Prostate gland (tissue), 2 donors: ENCODE measurements around the gene KCNJ6. TPM values are rescaled to one million over a fixed set of nuclear protein-coding genes. Genes with fewer than 3 reads are reported as not detected.

Experiments
- DNase-seq: peaks from one replicate; pipeline ENCODE4 v3.0.0-alpha.2; 2019; ENCODE audit warnings: low spot score
- H3K27ac ChIP-seq, 2 donors: fragments of 200-600 bp; sonication (generic); 2 replicates each; pipeline ENCODE4 v1.5.1; 2017 to 2019
- H3K27me3 ChIP-seq: fragments of 200-600 bp; sonication (generic); replicated peaks from 2 replicates; pipeline ENCODE4 v1.5.1; 2019; ENCODE audit not compliant: insufficient read depth
- H3K36me3 ChIP-seq, 2 donors: fragments of 200-600 bp; sonication (generic); 1 replicate in 1 of 2; 2 replicates in 1 of 2; pipeline versions ENCODE4 v1.5.1 to v1.8.1; 2017 to 2019
- H3K4me1 ChIP-seq: fragments of 200-600 bp; sonication (generic); replicated peaks from 2 replicates; pipeline ENCODE4 v1.5.1; 2019
- H3K4me3 ChIP-seq, 2 donors: fragments of 200-600 bp; sonication (generic); 2 replicates each; pipeline ENCODE4 v1.5.1; 2017 to 2019
- H3K9me3 ChIP-seq: fragments of 200-600 bp; sonication (generic); 2 replicates; pipeline ENCODE4 v1.5.1; 2017
- CTCF ChIP-seq, 4 experiments: fragments of 200-600 bp in 2 of 4; fragments of 450-650 bp in 2 of 4; sonication (generic) in 2 of 4; IDR thresholded peaks; 1 replicate in 3 of 4; 2 replicates in 1 of 4; pipeline ENCODE4 v1.5.1; 2016 to 2019; ENCODE audit warnings: antibody characterized with exemption in 4 of 4, mild to moderate bottlenecking in 2 of 4, moderate library complexity in 2 of 4
- POLR2A ChIP-seq: fragments of 450-650 bp; IDR thresholded peaks from one replicate; pipeline ENCODE4 v1.6.1; 2016; ENCODE audit warnings: antibody characterized with exemption, mild to moderate bottlenecking
- POLR2AphosphoS5 ChIP-seq: sonication (generic); formaldehyde crosslinking; IDR thresholded peaks from one replicate; pipeline ENCODE4 v1.6.1; 2017; ENCODE audit warnings: antibody characterized with exemption
- WGBS: methylation state at CpG from one replicate; pipeline ENCODE4 v1.1.5; 2018; 5-methylcytosine and 5-hydroxymethylcytosine counted together
- intact Hi-C: fragments of 100-400 bp; cut with DNase I; formaldehyde crosslinking; loops from one replicate; pipeline ENCODE4 v1.14.2; 2022
- total RNA-seq, 2 donors: library from RNA; depleted of rRNA; stranded (reverse); fragments of >200 nt; gene quantifications; one replicate each; pipeline ENCODE4 v1.1.0, GENCODE V29; 2016

Gene KCNJ6
- total RNA-seq, 2 donors from 2014 or later = 0.23 to 0.36 TPM

DNA sequence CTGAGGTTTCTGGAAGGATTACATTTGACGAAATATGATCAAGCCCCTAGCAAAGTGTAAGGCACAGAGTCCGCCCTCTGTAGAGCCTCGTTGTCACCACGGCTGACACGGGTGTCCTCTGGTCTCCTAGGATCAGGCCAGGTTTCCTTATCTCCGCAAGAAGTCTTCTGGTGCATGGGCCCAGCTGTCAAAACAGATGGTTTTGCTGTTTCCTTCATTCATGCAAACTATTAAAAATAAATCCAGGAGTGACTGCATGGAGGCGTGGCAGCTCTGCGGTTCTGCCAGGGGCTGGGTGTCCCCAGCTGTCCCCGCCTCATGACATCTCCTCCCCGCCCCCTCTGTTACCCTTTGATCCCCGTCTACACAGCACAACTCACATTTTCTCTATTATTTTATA, 340.7 kb downstream of the KCNJ6 start:
- H3K27me3 ChIP-seq = no peaks in the 10 kb centered on the region
- 87% methylated on average over 11 of the region's 11 CpGs for WGBS
- no peaks in the 10 kb centered on the region for H3K4me1 ChIP-seq
- H3K36me3 ChIP-seq = no peaks in the 10 kb centered on the region
- no peak overlapping the region for H3K4me3 ChIP-seq
- TF ChIP-seq POLR2A (no peak), POLR2AphosphoS5 (no peak), CTCF (IDR thresholded peaks at IDR 0.05) (no peak)
- intact Hi-C loops = no loop called here
- no peaks in the 10 kb centered on the region for H3K9me3 ChIP-seq
- no peak for DNase-seq
- H3K27ac ChIP-seq = no peak overlapping the region

- DNase-seq = no peak
- no peak for TF ChIP-seq CTCF (IDR thresholded peaks at IDR 0.05)
- TF ChIP-seq POLR2AphosphoS5 = no peak
- TF ChIP-seq POLR2A = no peak
- 97% methylated on average over 7 of the region's 7 CpGs for WGBS
- intact Hi-C loops = no loop called here
- Histone ChIP-seq H3K27me3 (no peaks in the 10 kb centered on the region), H3K4me3 (no peak overlapping the region), H3K4me1 (no peaks in the 10 kb centered on the region), H3K9me3 (no peaks in the 10 kb centered on the region), H3K36me3 (no peaks in the 10 kb centered on the region), H3K27ac (no peak overlapping the region)
These were observed 341.5 kb downstream of the KCNJ6 start for GRCh38 chr21:37574751-37575150.

- Histone ChIP-seq H3K9me3 (no peaks in the 10 kb centered on the region), H3K4me1 (no peaks in the 10 kb centered on the region), H3K27me3 (no peaks in the 10 kb centered on the region), H3K36me3 (no peaks in the 10 kb centered on the region), H3K4me3 (no peak overlapping the region), H3K27ac (no peak overlapping the region)
- TF ChIP-seq CTCF (IDR thresholded peaks at IDR 0.05) (no peak), POLR2A (no peak), POLR2AphosphoS5 (no peak)
- WGBS = 92% methylated on average over 6 of the region's 6 CpGs
- no peak for DNase-seq
- intact Hi-C loops = no loop called here
These were observed 341.9 kb downstream of the KCNJ6 start for GRCh38 chr21:37574316-37574715.

- DNase-seq = no peak
- Histone ChIP-seq H3K36me3 (no peaks in the 10 kb centered on the region), H3K4me3 (no peak overlapping the region), H3K27me3 (no peaks in the 10 kb centered on the region), H3K27ac (no peak overlapping the region), H3K4me1 (no peaks in the 10 kb centered on the region), H3K9me3 (no peaks in the 10 kb centered on the region)
- TF ChIP-seq POLR2AphosphoS5 = no peak
- TF ChIP-seq CTCF (IDR thresholded peaks at IDR 0.05) = no peak
- no peak for TF ChIP-seq POLR2A
- 71% methylated on average over 6 of the region's 6 CpGs for WGBS
- intact Hi-C loops = no loop called here
These were observed 344.8 kb downstream of the KCNJ6 start for GRCh38 chr21:37571442-37571841.

- H3K27me3 ChIP-seq = no peaks in the 10 kb centered on the region
- 50% methylated on average over 5 of the region's 5 CpGs for WGBS
- TF ChIP-seq POLR2A = no peak
- TF ChIP-seq POLR2AphosphoS5 = no peak
- no peak for TF ChIP-seq CTCF (IDR thresholded peaks at IDR 0.05)
- no peaks in the 10 kb centered on the region for H3K9me3 ChIP-seq
- intact Hi-C loops = loop anchor here (10.0 kb wide), 1 partner anchor 584 kb away; no protein-coding TSS in a partner anchor
- no peak for DNase-seq
- H3K27ac ChIP-seq = no peak overlapping the region
- no peak overlapping the region for H3K4me3 ChIP-seq
- no peaks in the 10 kb centered on the region for H3K4me1 ChIP-seq
- no peaks in the 10 kb centered on the region for H3K36me3 ChIP-seq
These were observed 347.3 kb downstream of the KCNJ6 start for GRCh38 chr21:37568916-37569315.
